PC-9 (cell line): ENCODE data around the gene FCN1.

Experiments used
- CTCF ChIP-seq: fragments of 200-600 bp; sonication (generic); conservative IDR thresholded peaks from 2 replicates; pipeline ENCODE4 v1.6.1; 2017; ENCODE audit warnings: mixed run types, antibody characterized with exemption, mild to moderate bottlenecking, moderate library complexity
- EZH2 ChIP-seq: fragments of 200-600 bp; sonication (generic); IDR thresholded peaks from 2 replicates; pipeline ENCODE4 v1.8.0; 2017; ENCODE audit warnings: antibody characterized with exemption, low read depth

- TF ChIP-seq CTCF (no peak), EZH2 (no peak)
These were observed 48.1 kb upstream of the FCN1 start for GRCh38 chr9:134965851-134966250.
